AG04450 (cell line): ENCODE measurements around the gene DEFB128. TPM values are rescaled to one million over a fixed set of nuclear protein-coding genes. Genes with fewer than 3 reads are reported as not detected.
A peak's percentile ranks its signal among the peaks of the same experiment; 100 is the strongest.
"Not testable (repeated sequence)": the region's sequence is repeated elsewhere in the genome, so short reads cannot be mapped to it uniquely, and the experiment has no call there.

ENCODE experiments used
- CTCF ChIA-PET: fragments of 300-600, 350-600 bp; formaldehyde crosslinking; extraction: SDS; loops from one replicate; lab custom pipeline; 2022; ENCODE audit warnings: antibody characterized with exemption, inconsistent platforms; lab: Charles Lee
- POLR2A ChIA-PET: fragments of 350-600 bp; formaldehyde crosslinking; extraction: SDS; loops from one replicate; lab custom pipeline; 2021; ENCODE audit warnings: antibody characterized with exemption, inconsistent platforms; lab: Yijun Ruan, JAX
- DNase-seq: peaks from one replicate; pipeline ENCODE4 v3.0.0-alpha.2; 2011; ENCODE audit warnings: low read depth, low spot score
- H3K27ac ChIP-seq: one replicate; pipeline ENCODE4 v1.5.1; 2012; ENCODE audit warnings: low read depth, low read length, control low read depth
- H3K27me3 ChIP-seq: one replicate; pipeline ENCODE4 v1.6.0; 2012; ENCODE audit warnings: low read length; ENCODE audit not compliant: control insufficient read depth, insufficient read depth
- H3K4me3 ChIP-seq: 2 replicates; pipeline ENCODE4 v1.5.1; 2011; ENCODE audit warnings: mild to moderate bottlenecking, low read depth, low read length, control low read depth
- H3K9me3 ChIP-seq: 2 replicates; pipeline ENCODE4 v1.5.1; 2012; ENCODE audit warnings: low read length; ENCODE audit not compliant: control insufficient read depth, insufficient read depth
- polyA plus RNA-seq: library from polyadenylated mRNA; depleted of rRNA; stranded (reverse); fragments of >200 nt; gene quantifications from 2 replicates; pipeline ENCODE4 v1.2.3, GENCODE V29; 2011
- TF ChIP-seq, protein P1 (sequence below): IDR thresholded peaks from 2 replicates; pipeline ENCODE4 v1.5.1; 2011; ENCODE audit warnings: low read depth, low read length, control low read depth, inconsistent platforms

DEFB128 gene
- polyA plus RNA-seq, 1 experiment, result not detected

DNA sequence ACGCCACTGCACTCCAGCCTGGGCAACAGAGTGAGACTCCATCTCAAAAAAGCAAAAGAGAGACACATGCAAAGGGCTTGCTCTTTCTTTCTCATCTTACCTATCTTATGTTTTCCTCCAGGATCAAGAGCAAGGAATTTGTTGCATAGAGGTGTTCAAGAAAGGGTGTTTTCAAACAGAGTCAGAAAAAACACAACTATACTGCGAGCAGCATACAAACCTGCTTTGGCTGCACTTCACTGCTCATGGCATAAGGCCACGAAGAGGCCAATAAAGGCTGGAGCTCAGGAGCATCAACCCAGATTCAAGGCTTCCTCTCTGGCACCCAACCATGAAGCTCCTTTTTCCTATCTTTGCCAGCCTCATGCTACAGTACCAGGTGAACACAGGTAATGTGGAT is 37.4 kb upstream of the DEFB128 start, which contains the start of gene DEFB129:
TSS of gene DEFB129 (plus strand) at position 301 of the 400 bp plus-strand sequence. CDS start at position 332, 31 bp downstream.
- DNase-seq, result no peak
- no peaks in the 10 kb centered on the region for H3K27me3 ChIP-seq
- H3K4me3 ChIP-seq, result no peak within 1 kb of the TSS
- POLR2A ChIA-PET, result no interaction called here
- H3K27ac ChIP-seq, result no peak within 1 kb of the TSS
- CTCF ChIA-PET, result no interaction called here
- TF ChIP-seq, protein P1, sequence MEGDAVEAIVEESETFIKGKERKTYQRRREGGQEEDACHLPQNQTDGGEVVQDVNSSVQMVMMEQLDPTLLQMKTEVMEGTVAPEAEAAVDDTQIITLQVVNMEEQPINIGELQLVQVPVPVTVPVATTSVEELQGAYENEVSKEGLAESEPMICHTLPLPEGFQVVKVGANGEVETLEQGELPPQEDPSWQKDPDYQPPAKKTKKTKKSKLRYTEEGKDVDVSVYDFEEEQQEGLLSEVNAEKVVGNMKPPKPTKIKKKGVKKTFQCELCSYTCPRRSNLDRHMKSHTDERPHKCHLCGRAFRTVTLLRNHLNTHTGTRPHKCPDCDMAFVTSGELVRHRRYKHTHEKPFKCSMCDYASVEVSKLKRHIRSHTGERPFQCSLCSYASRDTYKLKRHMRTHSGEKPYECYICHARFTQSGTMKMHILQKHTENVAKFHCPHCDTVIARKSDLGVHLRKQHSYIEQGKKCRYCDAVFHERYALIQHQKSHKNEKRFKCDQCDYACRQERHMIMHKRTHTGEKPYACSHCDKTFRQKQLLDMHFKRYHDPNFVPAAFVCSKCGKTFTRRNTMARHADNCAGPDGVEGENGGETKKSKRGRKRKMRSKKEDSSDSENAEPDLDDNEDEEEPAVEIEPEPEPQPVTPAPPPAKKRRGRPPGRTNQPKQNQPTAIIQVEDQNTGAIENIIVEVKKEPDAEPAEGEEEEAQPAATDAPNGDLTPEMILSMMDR, result no peak
- no peaks in the 10 kb centered on the region for H3K9me3 ChIP-seq

- H3K9me3 ChIP-seq, H3K27me3 ChIP-seq, H3K4me3 ChIP-seq, DNase-seq, POLR2A ChIA-PET, CTCF ChIA-PET, H3K27ac ChIP-seq: not testable (repeated sequence)
These were observed 36.4 kb upstream of the DEFB128 start for GRCh38 chr20:225879-226278.

DNA sequence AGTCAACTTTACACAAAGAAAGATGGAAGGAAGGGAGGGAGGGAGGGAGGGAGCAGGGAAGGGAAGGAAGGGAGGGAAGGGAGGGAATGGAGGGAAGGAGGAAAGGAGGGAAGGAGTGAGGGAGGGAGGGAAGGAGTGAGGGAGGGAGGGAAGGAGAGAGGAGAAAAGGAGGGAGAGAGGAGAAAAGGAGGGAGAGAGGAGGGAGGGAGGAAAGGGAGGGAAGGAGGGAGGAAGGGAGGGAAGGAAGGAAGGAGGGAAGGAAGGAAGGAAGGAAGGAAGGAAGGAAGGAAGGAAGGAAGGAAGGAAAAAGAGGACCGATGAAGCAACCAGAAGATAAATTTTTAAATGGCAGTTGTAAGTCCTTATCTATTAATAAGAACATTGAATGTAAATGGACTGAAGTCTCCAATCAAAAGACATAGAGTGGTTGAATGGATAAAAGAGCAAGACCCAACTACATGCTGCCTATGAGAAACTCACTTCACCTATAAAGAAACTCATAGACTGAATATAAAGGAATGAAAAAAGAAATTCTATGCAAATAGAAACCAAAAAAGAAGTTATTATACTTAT is 31.8 kb upstream of the DEFB128 start:
- DNase-seq, result no peak
- ChIA-PET CTCF (interaction anchor here (0.6 kb wide), 1 partner anchor 17 kb away, joined by 3 read pairs; no protein-coding TSS in a partner anchor), POLR2A (no interaction called here)
- no peak overlapping the region for H3K4me3 ChIP-seq
- H3K27ac ChIP-seq, result no peak overlapping the region
- no peaks in the 10 kb centered on the region for H3K9me3 ChIP-seq
- peaks cover 4% of the 10 kb centered on the region for H3K27me3 ChIP-seq
- TF ChIP-seq, protein P1, result no peak

DNA sequence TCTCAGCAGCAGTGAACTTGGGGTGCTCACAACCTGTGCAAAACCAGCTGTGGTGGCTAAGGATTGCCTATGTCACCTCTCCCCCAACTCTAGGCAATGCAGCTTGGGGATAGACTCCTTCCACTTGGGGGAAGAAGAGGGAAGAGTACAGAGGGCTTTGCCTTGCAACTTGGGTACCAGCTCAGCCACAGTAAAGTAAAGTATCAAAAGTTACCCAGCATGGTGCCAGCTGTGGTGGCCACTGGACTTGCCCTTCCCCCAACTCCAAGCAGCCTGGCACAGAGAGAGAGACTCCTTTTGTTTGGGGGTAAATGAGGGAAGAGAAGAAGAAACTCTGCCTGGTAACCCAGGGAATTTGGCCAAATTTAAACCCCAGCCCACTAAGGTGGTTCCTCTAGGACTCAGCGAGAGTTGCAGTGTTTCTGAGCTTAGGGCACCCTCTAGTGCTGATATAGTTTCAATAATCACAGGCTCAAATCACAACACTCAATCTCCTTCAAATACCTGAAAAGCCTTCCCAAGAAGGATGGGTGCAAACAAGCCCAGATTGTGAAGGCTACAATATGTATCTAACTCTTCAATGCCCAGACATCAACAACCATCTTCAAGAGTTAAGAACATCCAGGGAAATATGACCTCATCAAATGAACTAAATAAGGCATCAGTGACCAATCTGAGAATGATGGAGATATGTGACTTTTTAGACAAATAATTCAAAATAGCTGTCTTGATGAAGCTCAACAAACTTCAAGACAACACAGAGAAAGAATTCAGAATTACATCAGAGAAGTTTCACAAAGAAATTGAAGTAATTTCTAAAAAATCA is 30.0 kb upstream of the DEFB128 start:
- POLR2A ChIA-PET, result no interaction called here
- Histone ChIP-seq H3K4me3 (no peak overlapping the region), H3K27ac (no peak overlapping the region), H3K27me3 (peaks cover 4% of the 10 kb centered on the region), H3K9me3 (no peaks in the 10 kb centered on the region)
- TF ChIP-seq, protein P1, result peak; percentile 15; the same call in 1 of the 2 replicates
- CTCF ChIA-PET, result interaction anchor here (0.8 to 1.2 kb wide), 2 partner anchors 13 to 40 kb away, joined by 3 to 5 read pairs; no protein-coding TSS in a partner anchor
- DNase-seq, result no peak

GRCh38 chr20:217266-217665 is 27.8 kb upstream of the DEFB128 start:
- no peak overlapping the region for H3K4me3 ChIP-seq
- TF ChIP-seq, protein P1, result no peak
- POLR2A ChIA-PET, result no interaction called here
- CTCF ChIA-PET, result no interaction called here
- H3K27me3 ChIP-seq, result peaks cover 4% of the 10 kb centered on the region
- DNase-seq, result no peak
- no peak overlapping the region for H3K27ac ChIP-seq
- H3K9me3 ChIP-seq, result no peaks in the 10 kb centered on the region
